Medulla oblongata (tissue), 1 donor: ENCODE data around the gene MRPS14.
"Not testable (repeated sequence)": the region's sequence is repeated elsewhere in the genome, so short reads cannot be mapped to it uniquely, and the experiment has no call there.

Source experiments
- DNase-seq: peaks from one replicate; pipeline ENCODE4 v3.0.0-alpha.2; 2015; ENCODE audit errors: extremely low spot score

The MRPS14 gene

DNA sequence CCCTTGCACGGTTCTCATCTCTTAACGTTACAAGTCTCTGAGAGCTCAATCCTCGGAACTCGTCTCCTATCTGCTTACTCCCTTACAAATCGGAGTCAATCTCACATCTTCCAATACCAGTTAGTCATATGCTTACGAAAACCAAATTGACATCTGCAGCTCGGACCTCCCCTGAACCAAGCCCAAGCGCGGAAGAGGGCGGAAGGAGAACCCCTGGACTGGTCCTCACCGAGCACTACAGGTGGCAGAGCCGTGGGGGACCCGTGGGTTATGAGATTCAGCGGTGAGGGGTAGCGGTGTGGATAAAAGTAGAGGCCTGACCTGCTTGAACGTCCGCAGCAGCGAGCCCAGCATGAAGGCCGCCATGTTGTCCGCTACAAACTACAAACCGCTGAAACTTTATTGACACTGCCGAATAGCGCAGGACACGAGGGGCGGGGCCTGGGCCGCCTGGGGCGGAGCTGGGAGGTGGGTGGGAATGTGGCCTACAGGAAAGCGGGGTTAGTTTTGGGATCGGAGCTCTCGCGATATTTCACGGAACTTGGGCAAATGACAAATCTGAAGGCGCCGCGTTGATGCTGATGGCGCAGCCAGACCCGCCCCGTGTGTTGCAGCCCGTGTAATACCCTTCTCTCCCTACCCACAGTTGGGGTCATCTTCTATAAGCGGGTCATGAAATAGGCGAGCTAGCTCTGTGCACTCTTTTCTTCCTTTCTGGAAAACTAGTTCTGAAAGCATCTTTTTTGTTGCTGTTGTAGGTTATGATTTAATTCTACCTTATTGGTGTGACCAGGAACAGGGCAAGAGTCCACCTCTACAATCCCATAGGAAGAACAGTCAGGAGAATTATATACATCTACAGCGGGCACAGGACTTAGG, at the start of gene MRPS14:
MRPS14 (minus strand) TSS at position 383 of the 879 bp plus-strand sequence; CDS start at position 366, 17 bp downstream.
- peak; percentile 98 for DNase-seq

DNA sequence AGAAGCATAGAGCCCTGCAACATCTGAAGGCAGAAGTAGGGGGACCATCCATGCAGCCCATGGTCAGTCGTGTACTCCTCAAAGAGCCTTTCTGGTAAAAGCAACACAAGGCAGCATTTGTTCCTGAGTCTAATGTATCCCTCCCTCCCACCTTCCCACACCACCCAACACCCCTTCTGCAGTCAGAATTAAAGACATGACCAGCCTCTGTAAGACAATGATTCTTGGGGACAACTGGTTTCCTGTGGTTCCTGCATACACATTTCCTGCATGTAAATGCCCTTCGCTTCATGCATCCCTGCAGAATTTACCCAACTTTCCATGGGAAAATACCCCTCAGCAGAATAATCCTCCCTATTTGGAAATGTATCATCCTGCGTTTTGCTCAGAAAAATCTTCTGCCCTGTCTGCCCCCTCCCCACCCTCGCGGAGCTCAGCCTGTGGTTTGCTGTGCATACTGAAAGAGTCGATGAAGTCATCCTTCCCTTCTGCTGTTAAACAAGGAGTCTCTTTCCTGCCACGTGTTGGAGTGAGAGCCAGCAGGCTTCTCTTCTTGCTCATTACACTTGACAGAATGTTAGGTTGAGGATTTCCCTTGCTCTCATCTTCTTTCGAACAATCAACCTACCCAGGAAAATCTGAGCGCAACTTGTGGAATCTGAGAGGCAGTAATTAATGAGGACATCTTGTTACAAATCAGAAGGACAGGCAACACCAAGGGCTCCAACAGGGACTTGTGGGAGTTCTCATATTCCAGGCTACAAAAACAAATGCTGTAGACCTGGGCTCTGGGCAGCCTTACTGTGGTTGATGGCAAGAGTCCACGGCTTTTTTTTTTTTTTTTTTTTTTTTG, 49.1 kb upstream of the MRPS14 start:
- DNase-seq: peak; percentile 69

DNA sequence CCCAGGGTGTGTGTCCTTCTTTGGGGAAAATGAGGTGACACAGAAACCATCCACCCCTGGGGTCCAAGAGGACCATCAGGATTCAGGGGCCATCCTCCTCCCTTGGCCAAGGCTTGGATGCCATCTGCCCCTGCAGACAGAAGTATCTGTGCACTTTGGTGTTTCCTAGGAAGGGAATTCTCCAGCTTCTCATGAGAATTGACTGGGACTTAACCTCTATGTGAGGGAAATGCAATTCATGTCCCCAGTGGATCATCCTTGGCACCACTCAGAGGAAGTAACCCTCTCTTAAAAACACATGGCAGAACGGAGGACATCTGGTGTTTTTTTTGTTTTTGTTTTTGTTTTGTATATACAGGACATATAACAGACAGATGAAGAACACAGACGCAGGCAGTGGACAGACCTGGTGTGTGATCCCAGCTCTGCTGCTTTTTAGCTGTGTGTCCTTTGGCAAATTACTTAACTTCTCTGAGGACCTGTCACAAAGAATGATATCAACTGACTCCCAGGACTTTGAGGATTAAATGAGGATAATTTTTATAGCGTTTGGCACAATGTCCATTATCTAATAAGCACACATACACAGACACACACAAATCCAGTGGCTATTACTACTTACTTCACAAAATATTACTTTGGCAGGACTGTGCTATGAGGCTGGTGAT, 48.2 kb upstream of the MRPS14 start:
- DNase-seq: no peak

DNA sequence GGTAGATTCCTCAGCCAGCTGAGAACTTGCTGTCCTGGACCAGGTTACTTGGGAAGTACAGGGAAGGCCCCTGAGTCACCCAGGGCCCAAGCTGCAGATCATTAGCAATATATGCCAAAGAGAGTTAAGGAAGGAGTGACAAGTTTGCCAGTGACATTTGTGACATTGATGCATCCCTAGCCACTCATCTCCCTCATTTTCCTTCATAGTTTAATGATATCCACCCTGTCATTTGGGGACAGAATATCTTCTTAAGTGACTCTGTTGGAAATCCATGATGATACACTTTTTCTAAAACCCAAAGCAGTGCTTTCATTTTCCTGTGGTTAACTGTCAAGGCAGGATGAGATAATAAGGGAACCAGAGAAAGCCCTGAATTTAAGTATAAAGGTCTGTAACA, 47.6 kb upstream of the MRPS14 start:
- DNase-seq: no peak

DNA sequence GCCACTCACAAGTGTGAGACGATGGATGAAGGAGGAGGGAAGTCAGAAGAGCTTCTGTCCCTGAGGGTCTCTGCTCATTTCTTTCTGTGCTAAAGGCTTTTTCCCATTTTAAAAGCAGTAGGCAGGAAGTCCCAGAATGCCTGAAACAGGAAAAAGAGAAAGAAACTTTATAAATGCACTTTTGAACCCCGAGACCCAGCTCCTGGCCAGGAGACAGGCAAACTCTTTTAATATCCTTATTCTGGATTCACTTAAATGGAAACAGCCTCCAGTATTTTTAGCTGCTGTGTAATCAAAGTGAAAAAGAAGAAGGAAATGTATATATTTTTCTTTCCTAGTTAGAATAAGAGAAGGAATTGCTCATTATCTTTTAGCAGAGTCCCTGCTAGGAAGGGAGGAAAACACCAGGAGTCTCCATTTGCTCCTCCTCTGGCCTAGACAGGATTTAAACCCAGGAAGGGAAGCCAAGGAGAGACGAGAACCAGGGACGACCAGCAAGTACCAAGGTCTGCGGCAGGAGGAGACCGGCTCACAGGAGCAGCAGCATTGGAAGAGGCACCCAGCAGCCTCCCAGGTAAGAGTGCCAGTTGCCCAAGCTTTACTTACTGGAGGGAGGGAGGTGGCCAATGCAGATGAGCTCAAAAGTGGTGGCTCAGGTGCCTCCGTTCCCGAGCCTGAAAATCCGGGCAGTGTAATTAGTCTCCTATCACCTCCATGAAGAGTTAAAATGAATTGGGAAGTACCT, 44.3 kb upstream of the MRPS14 start, which contains the start of gene TNN:
TNN (plus strand) TSS at position 472 of the 745 bp plus-strand sequence. CDS start 9,586 bp downstream, outside the sequence.
- no peak for DNase-seq

DNA sequence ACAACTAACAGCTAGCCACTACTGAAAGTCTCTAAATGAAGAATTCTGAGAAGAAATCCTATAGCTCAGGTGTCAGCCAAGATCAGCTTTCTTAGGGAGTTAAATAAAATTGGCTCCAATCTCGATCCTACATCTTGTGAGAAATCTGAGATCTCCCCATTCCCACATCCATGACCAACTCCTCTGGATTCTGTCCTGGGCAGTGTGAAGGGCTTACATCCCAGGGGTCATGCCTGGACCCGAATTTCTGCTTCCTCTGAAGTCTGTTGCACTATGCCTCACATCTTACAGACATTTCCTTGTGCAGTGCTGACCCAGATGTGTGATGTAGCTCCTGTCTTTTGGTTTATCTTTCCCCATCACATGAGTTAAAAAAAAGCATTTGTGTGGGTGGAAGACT, 39.6 kb upstream of the MRPS14 start:
- no peak for DNase-seq

DNA sequence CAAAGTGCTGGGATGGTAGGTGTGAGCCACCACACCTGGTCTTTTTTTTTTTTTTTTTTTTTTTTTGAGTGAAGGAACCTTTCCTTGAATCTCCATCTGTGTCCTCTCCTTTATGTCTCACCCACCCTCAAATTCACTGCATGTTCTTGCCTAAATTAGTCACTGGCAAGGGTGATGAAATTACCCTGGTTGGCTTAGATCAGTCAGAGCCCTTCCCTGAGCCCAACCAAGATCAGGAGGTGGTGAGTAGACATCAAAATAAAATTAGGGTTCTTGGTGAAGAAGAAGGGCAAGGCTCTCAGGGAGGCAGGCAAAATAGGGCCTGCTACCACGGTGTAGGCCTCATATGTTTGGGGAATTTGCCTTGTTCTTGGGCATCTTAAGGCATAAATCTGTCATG, 39.1 kb upstream of the MRPS14 start:
- no peak for DNase-seq

DNA sequence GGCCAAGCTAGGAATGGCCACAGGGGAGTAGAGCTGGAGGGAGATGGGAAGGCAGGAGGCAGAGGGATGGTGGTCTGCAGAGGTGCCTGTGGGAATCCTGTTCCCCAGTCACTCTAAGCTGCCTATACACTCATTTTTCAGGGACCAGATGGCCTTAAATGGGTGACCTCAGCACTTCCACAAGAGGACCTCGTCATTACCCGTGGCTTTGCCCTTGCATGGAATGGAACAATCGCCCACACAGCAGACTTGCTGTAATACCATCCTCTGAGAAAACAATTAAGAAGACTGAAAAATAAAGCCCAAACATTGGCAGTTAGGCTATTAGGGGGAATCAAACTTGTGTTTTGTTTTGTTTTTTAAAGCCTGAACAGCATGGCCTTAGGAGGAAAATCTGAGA, 31.5 kb upstream of the MRPS14 start:
- no peak for DNase-seq

DNA sequence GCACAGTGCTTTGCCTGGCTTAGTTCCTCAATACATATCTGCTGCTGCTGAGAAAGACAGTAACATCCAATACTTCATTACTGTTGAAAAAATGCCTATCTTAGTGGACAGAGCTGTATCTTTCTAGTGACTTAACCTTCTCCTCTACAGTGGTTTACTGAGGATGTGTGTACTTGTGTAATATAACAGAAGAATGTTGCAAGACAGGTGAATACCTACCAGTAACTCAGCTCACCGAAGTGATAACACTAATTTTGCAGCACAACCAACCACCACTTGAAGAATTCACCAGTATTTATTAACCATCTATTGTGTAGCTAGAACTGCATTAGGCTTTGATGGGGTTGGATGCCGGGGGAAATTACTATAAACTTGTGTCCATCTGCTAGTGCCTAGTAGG, 27.8 kb upstream of the MRPS14 start:
- no peak for DNase-seq

DNA sequence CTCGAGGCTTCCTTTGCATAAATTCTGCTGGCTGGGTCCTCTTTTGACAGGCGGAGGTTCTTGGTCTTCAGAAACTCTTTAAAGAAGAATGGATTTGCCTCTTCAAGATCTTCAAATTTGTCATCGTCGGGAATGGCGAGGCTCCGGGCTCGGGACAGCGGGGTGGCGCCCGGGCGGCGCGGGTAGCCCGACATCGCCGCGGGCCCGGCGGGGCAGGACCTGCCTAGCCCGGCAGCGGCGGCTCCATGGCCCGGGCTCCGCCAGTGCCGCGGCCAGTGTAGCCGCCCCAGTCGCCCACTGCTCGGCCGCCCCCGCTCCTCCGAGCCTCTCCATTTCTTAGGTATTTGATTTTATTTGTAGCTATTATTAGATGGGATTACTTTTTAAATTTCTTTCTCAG, 22.3 kb upstream of the MRPS14 start:
- no peak for DNase-seq

DNA sequence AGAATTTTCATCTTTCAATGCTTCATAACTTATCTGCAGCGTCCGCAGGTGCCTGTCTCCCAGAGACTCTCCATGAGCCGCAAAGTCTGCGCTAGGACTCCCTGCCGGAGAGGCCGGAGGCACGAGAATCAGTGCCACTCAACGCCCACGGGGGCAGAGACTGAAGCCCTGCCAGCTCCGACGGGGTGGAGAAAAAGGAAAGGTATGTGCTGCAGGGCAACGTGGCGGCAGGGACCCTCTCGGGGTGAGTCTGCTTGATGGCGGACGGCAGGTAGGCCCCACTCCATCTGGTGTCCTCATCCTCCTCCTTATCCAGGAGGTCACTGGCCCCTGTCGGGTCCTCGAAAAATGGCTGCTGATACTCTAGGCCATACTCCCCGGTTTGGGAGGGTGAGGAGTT, 21.9 kb upstream of the MRPS14 start:
- DNase-seq: no peak

DNA sequence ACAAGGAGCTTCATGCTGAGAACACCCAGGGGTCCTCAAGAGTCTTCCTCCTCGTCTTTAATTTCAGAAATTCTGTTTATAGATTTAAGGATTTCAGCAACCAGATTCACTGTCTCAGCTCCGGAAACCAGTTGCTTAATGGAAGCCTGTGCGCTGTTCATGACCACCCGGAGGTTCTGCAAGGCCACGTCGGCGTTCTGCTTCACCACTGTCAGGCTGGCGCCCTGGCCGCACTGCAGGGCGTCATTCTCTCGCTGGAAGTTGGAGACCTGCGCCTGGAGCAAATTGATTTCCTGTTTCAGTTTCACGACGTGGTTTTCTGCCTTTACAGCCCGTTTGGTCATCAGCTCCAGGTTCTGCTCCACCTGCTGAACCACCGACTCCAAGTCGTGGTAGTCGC, 21.4 kb upstream of the MRPS14 start:
- not testable (repeated sequence) for DNase-seq

DNA sequence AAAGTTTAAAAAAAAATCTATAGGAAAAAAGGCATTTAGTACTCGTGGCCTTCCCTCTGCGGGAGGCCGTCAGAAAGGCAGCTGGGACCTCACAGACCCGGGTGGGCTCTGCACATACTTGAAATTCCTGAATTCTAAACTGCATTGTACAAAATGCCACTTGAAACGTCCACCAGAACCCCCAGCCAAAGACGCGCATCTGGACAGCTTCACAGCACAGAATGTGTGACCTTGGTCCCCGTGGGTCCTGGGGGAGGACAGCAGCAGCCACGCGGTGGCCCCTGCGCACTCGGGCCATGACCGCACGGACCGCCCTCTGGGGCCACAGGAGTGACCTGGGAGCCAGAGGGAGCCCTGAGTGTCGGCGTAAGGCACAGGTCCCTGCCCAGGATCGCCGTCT, 20.6 kb upstream of the MRPS14 start:
- no peak for DNase-seq

DNA sequence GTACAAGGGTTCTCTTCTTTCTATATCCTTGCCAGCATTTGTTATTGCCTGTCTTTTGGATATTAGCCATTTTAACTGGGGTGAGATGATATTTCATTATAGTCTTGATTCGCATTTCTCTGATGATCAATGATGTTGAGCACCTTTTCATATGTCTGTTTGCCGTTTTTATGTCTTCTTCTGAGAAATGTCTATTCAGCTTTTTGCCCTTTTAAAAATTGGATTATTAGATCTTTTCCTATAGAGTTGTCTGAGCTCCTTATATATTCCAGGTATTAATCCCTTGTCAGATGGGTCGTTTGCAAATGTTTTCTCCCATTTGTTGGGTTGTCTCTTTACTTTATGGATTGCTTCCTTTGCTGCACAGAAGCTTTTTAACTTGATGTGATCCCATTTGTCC, 19.4 kb upstream of the MRPS14 start:
- DNase-seq: no peak

DNA sequence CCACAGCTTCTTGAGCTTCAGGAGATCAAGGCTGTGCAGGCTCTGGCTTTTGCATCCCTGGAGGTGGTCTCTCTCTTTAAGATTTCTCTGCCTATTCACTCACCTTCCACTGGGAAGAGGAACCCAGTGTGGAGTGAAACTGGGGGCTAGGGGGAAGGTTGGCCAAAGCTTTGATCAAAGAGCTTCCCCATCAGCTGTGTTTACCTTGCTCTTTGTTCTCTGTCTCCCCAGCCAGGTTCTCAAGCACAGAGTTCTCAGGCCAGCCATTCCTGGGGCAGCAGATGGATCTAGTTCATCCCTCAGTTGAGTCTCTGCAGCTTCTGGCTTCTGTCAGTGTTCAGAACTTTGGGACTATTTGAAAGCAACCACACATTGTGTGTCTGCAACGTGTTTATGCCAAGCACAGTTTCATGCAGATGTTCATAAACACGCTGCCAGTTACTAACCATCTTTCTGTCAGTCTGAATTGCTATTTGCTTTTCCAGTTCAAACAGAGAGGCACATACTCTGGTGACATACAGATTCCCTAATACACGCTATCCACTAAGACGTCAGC, 17.2 kb upstream of the MRPS14 start:
- no peak for DNase-seq

DNA sequence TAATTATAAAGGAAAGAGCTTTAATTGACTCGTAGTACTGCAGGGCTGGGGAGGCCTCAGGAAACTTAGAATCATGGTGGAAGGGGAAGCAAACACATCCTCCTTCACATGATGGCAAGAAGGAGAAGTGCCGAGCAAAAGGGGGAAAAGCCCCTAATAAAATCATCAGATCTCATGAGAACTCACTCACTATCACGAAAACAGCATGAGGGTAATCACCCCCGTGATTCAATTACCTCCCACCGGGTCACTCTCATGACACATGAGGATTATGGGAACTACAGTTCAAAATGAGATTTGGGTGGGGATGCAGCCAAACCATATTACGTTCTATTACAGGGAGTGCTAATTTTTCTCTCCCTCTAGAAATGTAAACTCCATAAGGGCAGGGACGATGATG, 14.2 kb upstream of the MRPS14 start:
- no peak for DNase-seq

DNA sequence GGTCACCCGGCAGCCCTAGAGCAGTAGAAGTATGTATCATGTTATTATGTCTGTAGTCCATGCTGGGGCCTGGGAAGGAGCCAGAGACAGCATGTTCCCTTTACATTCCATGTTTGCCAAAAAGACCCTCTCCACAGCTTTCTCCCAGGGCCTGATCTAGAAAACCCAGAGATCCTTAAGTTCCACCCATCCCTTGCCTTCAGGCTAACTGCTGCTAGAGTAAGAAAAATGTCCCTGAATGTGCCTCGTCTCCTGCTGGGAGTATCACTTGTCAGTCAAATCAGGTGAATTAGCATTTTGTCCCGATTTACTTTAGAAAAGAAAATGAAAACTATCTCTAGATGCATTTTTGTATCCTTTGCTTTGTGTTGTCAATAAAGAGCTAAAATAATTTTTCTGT, 13.3 kb upstream of the MRPS14 start:
- no peak for DNase-seq

DNA sequence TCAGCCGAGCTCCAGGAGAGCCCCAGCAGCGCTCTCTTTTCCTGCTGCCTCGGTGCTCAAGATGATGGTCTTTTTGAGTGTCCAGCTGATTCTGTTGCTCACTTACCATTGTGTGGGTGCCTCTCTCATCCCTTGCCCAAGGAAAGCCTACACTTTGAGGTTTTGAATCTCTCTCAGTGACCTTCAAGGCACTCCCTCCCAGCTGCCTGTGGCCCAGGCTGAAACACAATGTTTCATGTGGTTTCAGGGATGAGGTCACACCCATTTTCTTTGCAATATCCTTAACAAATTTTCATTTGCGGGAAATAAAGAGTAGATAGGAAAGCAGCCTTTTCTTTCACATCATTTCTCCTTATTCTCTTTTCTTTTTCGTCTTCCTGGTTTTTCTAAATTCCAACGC, 12.6 kb upstream of the MRPS14 start:
- DNase-seq: no peak

DNA sequence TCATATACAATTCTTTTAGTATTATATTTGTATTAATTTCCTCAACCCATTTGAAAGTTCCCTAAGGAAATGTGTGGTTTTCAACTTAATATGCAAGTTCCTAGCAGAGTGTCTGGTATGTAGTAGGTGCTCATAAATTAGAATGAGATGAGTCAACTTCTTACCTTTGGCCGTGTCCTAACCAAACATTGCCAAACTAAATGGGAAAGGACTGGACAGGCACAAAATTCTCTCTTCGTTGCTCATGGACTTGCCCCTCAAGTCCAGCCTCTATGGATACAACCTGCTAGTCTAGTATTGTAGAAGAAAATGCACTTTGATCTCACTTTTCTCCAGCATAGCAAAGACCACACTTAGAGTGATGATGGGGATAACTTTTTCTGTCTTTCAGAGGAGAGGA, 11.6 kb upstream of the MRPS14 start:
- DNase-seq: no peak

DNA sequence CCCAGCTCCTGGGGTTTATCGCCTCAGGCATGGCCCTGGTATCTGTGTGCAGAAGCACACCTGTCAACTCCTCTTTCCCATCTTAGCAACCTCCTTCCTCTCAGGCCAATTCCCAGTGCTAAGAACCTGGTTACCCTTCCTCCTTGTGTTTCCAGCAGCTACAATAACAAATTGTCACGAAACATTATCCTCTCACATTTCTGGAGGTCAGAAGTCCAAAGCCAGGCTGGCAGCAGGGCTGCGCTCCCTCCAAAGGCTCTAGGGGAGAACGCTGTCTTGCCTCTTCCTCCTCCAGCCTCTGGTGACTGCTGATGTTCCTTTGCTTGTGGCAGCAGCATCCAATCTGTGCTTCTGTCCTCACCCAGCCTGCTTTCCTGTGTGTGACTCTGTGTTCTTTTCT, 10.7 kb upstream of the MRPS14 start:
- DNase-seq: no peak

DNA sequence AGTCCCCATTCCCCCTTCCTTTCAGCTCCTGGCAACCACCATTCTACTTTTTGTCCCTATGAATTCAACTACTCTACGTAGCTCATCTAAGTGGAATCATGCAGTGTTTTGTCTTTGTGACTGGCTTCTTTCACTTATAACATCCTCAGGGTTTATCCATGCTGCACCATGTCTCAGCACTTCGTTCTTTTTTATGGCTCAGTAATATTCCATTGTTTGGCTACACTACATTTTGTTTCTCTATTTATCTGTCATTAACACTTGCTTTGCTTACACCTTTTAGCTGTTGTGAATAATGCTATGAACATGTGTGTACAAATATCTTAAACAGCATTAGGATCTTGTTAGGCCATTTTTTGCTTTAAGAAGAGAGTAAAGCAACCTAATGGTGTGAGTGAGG, 1.5 kb upstream of the MRPS14 start:
- DNase-seq: no peak
